ENCODE results near the gene PYGO2.

PYGO2 gene

DNA sequence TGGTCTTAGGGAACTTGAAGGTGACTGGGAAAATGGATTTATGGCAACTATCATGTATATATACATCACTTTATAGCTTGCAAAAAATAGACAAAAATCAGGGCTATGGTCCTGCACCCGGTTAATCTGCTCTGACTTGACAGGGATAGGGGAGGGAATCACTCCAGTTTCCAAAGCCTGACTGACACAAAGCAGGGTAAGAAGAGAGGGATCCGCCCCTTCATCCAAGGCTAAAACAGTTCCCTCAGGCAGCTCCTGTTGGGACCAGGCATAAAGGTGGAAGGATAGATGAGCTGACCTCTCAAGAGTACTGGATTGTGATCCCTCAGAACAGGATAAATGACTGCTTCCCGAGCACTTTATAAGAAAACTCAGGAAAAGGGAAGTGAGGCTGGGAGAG, 7.0 kb downstream of the PYGO2 start:
- TF ChIP-seq, protein P1, sequence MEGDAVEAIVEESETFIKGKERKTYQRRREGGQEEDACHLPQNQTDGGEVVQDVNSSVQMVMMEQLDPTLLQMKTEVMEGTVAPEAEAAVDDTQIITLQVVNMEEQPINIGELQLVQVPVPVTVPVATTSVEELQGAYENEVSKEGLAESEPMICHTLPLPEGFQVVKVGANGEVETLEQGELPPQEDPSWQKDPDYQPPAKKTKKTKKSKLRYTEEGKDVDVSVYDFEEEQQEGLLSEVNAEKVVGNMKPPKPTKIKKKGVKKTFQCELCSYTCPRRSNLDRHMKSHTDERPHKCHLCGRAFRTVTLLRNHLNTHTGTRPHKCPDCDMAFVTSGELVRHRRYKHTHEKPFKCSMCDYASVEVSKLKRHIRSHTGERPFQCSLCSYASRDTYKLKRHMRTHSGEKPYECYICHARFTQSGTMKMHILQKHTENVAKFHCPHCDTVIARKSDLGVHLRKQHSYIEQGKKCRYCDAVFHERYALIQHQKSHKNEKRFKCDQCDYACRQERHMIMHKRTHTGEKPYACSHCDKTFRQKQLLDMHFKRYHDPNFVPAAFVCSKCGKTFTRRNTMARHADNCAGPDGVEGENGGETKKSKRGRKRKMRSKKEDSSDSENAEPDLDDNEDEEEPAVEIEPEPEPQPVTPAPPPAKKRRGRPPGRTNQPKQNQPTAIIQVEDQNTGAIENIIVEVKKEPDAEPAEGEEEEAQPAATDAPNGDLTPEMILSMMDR (IDR thresholded peaks at IDR 0.05; ENCODE audit: low read depth, low read length) = no peak
- no peak overlapping the region for H3K4me3 ChIP-seq (replicated peaks in 1 of 2; ENCODE audit: low read depth in 2 of 2, low read length in 2 of 2)
- no peak for DNase-seq (ENCODE audit: low read depth in 2 of 2)

DNA sequence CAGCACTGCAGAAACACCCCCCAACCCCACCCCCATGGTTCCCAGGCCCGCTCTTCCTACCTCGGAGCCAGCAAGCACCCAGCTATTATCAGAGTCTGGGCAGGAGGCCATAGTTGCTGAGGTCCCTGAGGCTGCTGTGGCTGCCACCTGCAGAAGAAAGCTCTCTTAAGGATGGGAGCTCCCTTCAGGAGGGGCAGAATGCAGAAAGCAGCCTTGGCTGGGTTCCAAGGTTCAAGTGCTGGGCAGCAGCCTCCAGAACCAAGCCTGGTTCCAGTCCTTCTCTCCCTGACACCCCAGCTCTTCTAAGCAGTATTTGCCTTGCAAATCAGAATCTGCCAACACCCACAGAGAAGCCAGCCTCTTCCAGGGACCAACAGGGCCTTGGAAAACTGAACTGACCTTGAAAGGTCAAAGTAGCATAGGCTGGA, 8.0 kb downstream of the PYGO2 start:
- DNase-seq (ENCODE audit: low read depth in 2 of 2) = no peak
- H3K4me3 ChIP-seq (replicated peaks in 1 of 2; ENCODE audit: low read depth in 2 of 2, low read length in 2 of 2) = no peak overlapping the region

DNA sequence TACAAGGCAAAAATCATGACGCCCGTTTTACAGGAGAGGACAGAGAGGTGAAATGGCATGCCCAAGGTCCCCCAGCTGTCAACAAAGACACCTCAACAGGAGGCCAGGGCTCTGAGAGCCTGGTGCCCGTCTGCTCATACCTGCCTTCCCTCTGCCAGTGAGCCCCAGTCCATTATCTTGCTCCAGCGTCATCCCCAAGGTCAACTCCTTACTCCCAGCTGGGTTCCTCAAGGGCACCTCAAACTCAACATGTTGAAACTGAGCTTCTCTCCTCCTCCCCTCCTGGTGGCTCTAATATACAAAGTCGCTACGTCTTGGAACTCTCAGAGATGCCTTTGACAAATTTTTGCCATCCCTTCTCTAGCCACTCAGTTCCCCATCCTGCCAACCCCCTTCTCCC, 8.9 kb downstream of the PYGO2 start:
- H3K4me3 ChIP-seq (replicated peaks in 1 of 2; ENCODE audit: low read depth in 2 of 2, low read length in 2 of 2) = no peak overlapping the region
- TF ChIP-seq, protein P1 (IDR thresholded peaks at IDR 0.05; ENCODE audit: low read depth, low read length) = no peak
- no peak for DNase-seq (ENCODE audit: low read depth in 2 of 2)

More for the DNA sequence above, 8.0 kb downstream of the PYGO2 start:
- TF ChIP-seq, protein P1 (IDR thresholded peaks at IDR 0.05; ENCODE audit: low read depth, low read length) = no peak

DNA sequence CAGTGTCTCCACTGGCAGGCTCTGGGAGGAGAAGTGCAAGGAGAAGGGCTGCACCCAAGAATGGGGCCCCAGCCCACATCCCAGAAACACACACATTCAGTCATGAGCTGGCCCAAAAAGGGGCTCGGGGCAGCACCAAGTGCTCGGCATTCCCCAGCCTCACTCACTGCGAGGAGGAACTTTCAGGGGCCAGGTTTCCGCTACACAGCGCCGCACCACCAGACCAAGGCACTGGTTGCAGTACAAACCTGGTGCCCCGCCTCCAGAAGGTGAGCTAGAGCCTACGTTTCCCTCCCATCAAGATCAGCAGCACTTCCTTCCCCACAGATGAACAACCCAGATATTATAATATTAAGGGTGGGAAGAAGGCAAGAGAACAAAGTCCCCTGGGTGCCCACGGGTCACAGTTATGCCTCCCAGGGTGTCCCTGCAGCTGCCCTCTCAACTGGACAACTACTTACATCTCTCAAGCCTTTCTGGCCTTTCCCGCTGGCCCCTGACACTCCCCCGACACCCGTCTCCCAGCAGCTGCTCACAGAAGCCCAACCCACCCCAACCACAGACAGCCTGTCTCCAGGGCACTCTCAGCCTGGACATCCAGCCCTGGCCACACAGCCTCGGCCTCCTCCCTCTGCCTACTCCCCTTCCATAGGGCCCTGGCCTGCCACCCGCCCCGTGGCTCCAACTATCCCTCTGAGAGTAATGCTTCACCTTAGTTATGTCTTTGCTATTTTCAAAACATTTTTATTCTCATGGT, 9.5 kb downstream of the PYGO2 start:
- TF ChIP-seq, protein P1 (IDR thresholded peaks at IDR 0.05; ENCODE audit: low read depth, low read length) = no peak
- no peak for DNase-seq (ENCODE audit: low read depth in 2 of 2)
- H3K4me3 ChIP-seq (replicated peaks in 1 of 2; ENCODE audit: low read depth in 2 of 2, low read length in 2 of 2) = no peak overlapping the region

DNA sequence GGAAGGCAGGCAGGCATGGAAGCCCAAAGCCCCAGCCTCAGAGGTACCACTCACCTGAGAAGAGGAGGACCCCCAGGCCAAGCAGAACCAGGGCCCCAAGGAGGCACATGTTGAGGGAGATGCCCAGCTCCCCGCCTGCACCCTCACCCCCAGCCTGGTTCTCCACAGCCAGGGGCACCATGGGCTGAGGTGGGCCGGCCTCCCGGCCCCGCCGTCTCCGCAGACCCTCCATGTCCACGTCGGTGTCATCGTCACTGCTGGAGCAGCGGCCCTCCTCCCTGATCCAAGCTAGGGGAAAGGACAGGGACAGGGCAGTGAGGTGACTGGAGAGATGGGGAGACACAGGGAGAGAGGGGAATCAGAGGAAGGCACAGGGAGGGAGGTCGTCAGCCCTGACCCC, 13.5 kb downstream of the PYGO2 start:
- DNase-seq (ENCODE audit: low read depth in 2 of 2) = no peak
- H3K4me3 ChIP-seq (replicated peaks in 1 of 2; ENCODE audit: low read depth in 2 of 2, low read length in 2 of 2) = no peak overlapping the region
- TF ChIP-seq, protein P1 (IDR thresholded peaks at IDR 0.05; ENCODE audit: low read depth, low read length) = no peak

DNA sequence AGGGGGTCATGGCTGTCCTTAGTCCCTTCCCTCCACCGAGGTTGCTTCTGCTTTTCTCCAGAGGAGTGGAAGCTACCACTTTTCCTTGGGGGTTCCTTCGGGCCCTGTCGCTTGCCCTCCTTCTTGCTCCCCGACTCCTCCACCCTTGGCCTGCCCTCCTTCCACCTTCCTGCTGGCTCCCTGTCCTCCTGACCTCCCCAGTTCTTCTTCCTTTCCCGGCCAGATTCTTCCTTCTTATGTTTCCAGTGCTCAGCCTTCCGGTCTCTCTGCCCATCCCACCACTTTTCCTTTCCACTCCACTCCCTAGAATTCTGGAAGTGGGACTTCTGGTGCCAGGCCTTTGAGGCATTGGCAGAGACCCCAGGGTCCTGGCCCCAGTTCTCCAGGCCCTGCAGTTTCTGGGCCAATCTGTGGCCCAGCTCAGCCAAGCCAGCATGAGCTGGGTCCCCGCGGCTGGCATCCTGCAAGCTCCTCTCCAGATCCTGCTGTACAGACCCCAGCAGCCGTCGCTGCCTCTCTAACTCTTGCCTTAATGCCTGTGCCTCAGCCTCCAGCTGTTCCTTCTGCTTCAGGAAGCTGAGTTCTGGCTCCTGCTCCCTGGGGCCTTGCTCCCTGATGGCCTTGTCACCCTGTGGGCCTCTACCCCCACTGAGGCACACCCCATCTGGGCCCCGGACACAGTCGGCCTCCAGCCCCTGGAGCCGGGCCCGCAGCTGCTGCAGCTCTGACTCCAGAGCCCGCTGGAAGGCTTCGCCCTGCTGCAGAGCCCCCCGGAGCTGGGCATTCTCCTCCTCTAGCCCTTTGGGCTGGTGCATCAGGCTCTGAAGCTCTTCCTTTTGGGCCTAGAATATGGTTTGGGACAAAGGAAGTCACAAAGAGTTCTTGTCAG, 15.4 kb downstream of the PYGO2 start:
- no peak overlapping the region for H3K4me3 ChIP-seq (replicated peaks in 1 of 2; ENCODE audit: low read depth in 2 of 2, low read length in 2 of 2)
- TF ChIP-seq, protein P1 (IDR thresholded peaks at IDR 0.05; ENCODE audit: low read depth, low read length) = no peak
- DNase-seq (ENCODE audit: low read depth in 2 of 2) = no peak

Measured in cardiac fibroblast (primary cell).